Osteoblast (primary cell): ENCODE data around the gene MTCL1. TPM values are rescaled to one million over a fixed set of nuclear protein-coding genes. Genes with fewer than 3 reads are reported as not detected.

Source experiments
- DNase-seq: peaks from one replicate; pipeline ENCODE4 v3.0.0; 2011; ENCODE audit warnings: low spot score, mixed read lengths; ENCODE audit not compliant: insufficient read length; ENCODE audit errors: missing footprints
- H2AFZ ChIP-seq: 2 replicates; pipeline ENCODE4 v1.6.0; 2011; ENCODE audit warnings: mild to moderate bottlenecking, low read length
- H3K27ac ChIP-seq: 2 replicates; pipeline ENCODE4 v1.5.1; 2011; ENCODE audit warnings: mild to moderate bottlenecking, low read depth, low read length, moderate library complexity
- H3K27me3 ChIP-seq: 2 replicates; pipeline ENCODE4 v1.6.0; 2012; ENCODE audit warnings: mild to moderate bottlenecking, control low read depth, inconsistent platforms, low read length, moderate library complexity; ENCODE audit not compliant: insufficient read depth
- H3K36me3 ChIP-seq: 2 replicates; pipeline ENCODE4 v1.5.1; 2011; ENCODE audit warnings: mild to moderate bottlenecking, low read length, control low read depth, moderate library complexity; ENCODE audit not compliant: insufficient read depth
- H3K4me1 ChIP-seq: 2 replicates; pipeline ENCODE4 v1.5.1; 2011; ENCODE audit warnings: mild to moderate bottlenecking, low read length, control low read depth, moderate library complexity; ENCODE audit not compliant: insufficient read depth
- H3K4me2 ChIP-seq: 2 replicates; pipeline ENCODE4 v1.6.0; 2011; ENCODE audit warnings: mild to moderate bottlenecking, low read length; ENCODE audit not compliant: insufficient read depth
- H3K4me3 ChIP-seq: fragments of 200-600 bp; sonication (generic); 3 replicates; pipeline ENCODE4 v1.5.1; 2012; ENCODE audit warnings: mild to moderate bottlenecking, low read length, inconsistent platforms; ENCODE audit not compliant: insufficient read depth
- H3K79me2 ChIP-seq: 2 replicates; pipeline ENCODE4 v1.6.0; 2012; ENCODE audit warnings: mild to moderate bottlenecking, low read length, control low read depth, inconsistent platforms; ENCODE audit not compliant: insufficient read depth
- H3K9me3 ChIP-seq: 2 replicates; pipeline ENCODE4 v1.5.1; 2011; ENCODE audit warnings: low read depth, low read length, control low read depth
- H4K20me1 ChIP-seq: 2 replicates; pipeline ENCODE4 v1.6.0; 2012; ENCODE audit warnings: mild to moderate bottlenecking, low read length, control low read depth; ENCODE audit not compliant: insufficient read depth
- CTCF ChIP-seq: IDR thresholded peaks from 2 replicates; pipeline ENCODE4 v1.5.1; 2011; ENCODE audit warnings: mild to moderate bottlenecking, low read depth, low read length, moderate library complexity; ENCODE audit errors: extremely low read depth
- total RNA-seq: library from RNA; depleted of rRNA; stranded (reverse); fragments of >200 nt; gene quantifications from 2 replicates; pipeline ENCODE4 v1.2.3, GENCODE V29; 2012

MTCL1 gene
- total RNA-seq, 1 donor: 38.0 TPM

- H3K4me3 ChIP-seq: peak overlapping the region; percentile 85
- no peak for TF ChIP-seq CTCF
- no peaks in the 10 kb centered on the region for H3K27me3 ChIP-seq
- H3K36me3 ChIP-seq: peaks cover 5% of the 10 kb centered on the region
- no peaks in the 10 kb centered on the region for H3K9me3 ChIP-seq
- H2AFZ ChIP-seq: no peak overlapping the region
- H3K4me2 ChIP-seq: peak overlapping the region; percentile 95
- peaks cover 28% of the 10 kb centered on the region for H4K20me1 ChIP-seq
- peaks cover 18% of the 10 kb centered on the region for H3K4me1 ChIP-seq
- peak overlapping the region; percentile 32 for H3K27ac ChIP-seq
- peak; percentile 93 for DNase-seq
- peaks cover 43% of the 10 kb centered on the region for H3K79me2 ChIP-seq
Observed at GRCh38 chr18:8705961-8706790, 820 bp downstream of the MTCL1 start.

GRCh38 chr18:8706791-8707555 lies 1.6 kb downstream of the MTCL1 start:
- H4K20me1 ChIP-seq: peaks cover 28% of the 10 kb centered on the region
- no peaks in the 10 kb centered on the region for H3K27me3 ChIP-seq
- H2AFZ ChIP-seq: peak overlapping the region; percentile 68
- H3K79me2 ChIP-seq: peaks cover 47% of the 10 kb centered on the region
- H3K27ac ChIP-seq: peak overlapping the region; percentile 32
- H3K4me3 ChIP-seq: peak overlapping the region; percentile 85
- DNase-seq: peak; percentile 93
- H3K4me1 ChIP-seq: peaks cover 10% of the 10 kb centered on the region
- H3K4me2 ChIP-seq: peak overlapping the region; percentile 95
- peak; percentile 32 for TF ChIP-seq CTCF
- peaks cover 5% of the 10 kb centered on the region for H3K36me3 ChIP-seq
- no peaks in the 10 kb centered on the region for H3K9me3 ChIP-seq

GRCh38 chr18:8707556-8708300 lies 2.4 kb downstream of the MTCL1 start:
- Histone ChIP-seq H3K27me3 (no peaks in the 10 kb centered on the region), H2AFZ (peak overlapping the region; percentile 68), H3K4me3 (peak overlapping the region; percentile 85), H3K9me3 (no peaks in the 10 kb centered on the region), H4K20me1 (peaks cover 35% of the 10 kb centered on the region), H3K4me2 (peak overlapping the region; percentile 95), H3K36me3 (peaks cover 5% of the 10 kb centered on the region), H3K27ac (peak overlapping the region; percentile 32), H3K4me1 (peaks cover 10% of the 10 kb centered on the region), H3K79me2 (peaks cover 55% of the 10 kb centered on the region)
- no peak for TF ChIP-seq CTCF
- DNase-seq: peak; percentile 92
